ENCODE data around the gene DMRTB1.

DMRTB1 gene

GRCh38 chr1:53509775-53510174 lies 50.6 kb downstream of the DMRTB1 start:
- DNase-seq (ENCODE audit: low read depth) = no peak

DNA sequence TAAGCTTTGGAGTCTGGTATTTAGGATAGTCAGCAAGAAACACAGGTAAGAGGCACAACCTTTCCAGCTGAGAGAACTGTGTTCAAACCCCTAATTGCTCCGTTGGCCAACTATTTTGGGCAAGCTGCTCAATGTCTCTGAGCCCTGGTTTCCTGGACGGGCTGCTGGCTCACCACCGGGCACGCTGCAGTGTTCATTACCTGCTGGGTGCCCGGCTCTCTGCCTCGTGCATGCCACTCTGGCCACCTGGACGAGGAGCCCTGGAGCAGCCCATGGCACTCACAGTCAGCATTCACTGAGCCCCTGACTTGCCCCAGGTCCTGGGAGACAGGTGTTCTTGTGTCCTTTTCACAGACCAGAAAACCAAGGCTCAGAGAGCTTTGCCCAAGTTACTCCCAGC lies 51.0 kb downstream of the DMRTB1 start:
- no peak for DNase-seq (ENCODE audit: low read depth)

GRCh38 chr1:53511323-53511932 lies 52.2 kb downstream of the DMRTB1 start:
- no peak for DNase-seq (ENCODE audit: low read depth)

- no peak for DNase-seq (ENCODE audit: low read depth)
Observed at GRCh38 chr1:53511933-53512806, 53.0 kb downstream of the DMRTB1 start.

GRCh38 chr1:53512807-53513755 lies 53.9 kb downstream of the DMRTB1 start:
- no peak for DNase-seq (ENCODE audit: low read depth)

DNA sequence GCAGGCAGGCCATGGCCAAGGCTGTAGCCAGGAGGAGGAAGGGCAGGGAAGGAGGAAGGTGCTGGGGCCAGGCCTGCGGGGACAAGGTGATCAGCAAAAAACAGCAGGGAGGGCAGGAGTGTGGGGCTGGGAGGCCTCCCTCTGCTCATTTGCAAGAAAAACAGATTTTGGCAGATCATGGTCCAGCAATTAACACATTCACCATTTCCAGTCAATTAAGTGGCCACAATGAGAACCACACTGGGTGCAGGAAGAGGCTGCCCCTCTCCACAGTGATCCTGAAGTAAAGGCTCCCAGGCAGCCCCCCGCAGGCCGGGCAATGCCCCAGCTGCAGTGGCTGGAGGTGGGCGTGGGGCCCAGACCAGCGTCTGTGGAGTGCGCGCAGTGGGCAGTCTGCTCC lies 54.6 kb downstream of the DMRTB1 start:
- DNase-seq (ENCODE audit: low read depth) = no peak

GRCh38 chr1:53514436-53514835 lies 55.2 kb downstream of the DMRTB1 start:
- DNase-seq (ENCODE audit: low read depth) = no peak

GRCh38 chr1:53516181-53516580 lies 57.0 kb downstream of the DMRTB1 start:
- no peak for DNase-seq (ENCODE audit: low read depth)
